Measurements from ENCODE around the gene ALAS1. TPM values are rescaled to one million over a fixed set of nuclear protein-coding genes. Genes with fewer than 3 reads are reported as not detected.

The ALAS1 gene
- total RNA-seq, 4 donors from 2014 or later: 61.0 to 99.8 (median 68.4) TPM

- H3K36me3 ChIP-seq: peaks cover 9 to 100% of the 10 kb centered on the region in 2 donors
- intact Hi-C loops (cut with DNase I; ENCODE audit: low total_unique reads) (no loop called here), in situ Hi-C loops (cut with MboI; ENCODE audit: low sequenced_read_pairs in 4 of 4) (no loop called here)
- ATAC-seq (no peak), DNase-seq (no peak)
- H3K27me3 ChIP-seq: no peaks in the 10 kb centered on the region
- H3K4me1 ChIP-seq: no peaks in the 10 kb centered on the region
- no peak for TF ChIP-seq CTCF (IDR thresholded peaks at IDR 0.05 in 4 of 5, conservative IDR thresholded peaks at IDR 0.05 in 1 of 5)
- TF ChIP-seq POLR2A (IDR thresholded peaks at IDR 0.05): no peak
- H3K27ac ChIP-seq: no peak overlapping the region
- no peaks in the 10 kb centered on the region for H3K9me3 ChIP-seq
- H3K4me3 ChIP-seq: no peak overlapping the region
Measured at GRCh38 chr3:52208556-52208955, 10.6 kb downstream of the ALAS1 start.

- DNase-seq (no peak), ATAC-seq (no peak)
- Histone ChIP-seq H3K4me1 (no peaks in the 10 kb centered on the region), H3K36me3 (peaks cover 5 to 100% of the 10 kb centered on the region in 2 donors), H3K27me3 (no peaks in the 10 kb centered on the region), H3K27ac (no peak overlapping the region), H3K9me3 (no peaks in the 10 kb centered on the region), H3K4me3 (no peak overlapping the region)
- in situ Hi-C loops (cut with MboI; ENCODE audit: low sequenced_read_pairs in 4 of 4): no loop called here
- intact Hi-C loops (cut with DNase I; ENCODE audit: low total_unique reads): no loop called here
- TF ChIP-seq POLR2A (IDR thresholded peaks at IDR 0.05) (no peak), CTCF (IDR thresholded peaks at IDR 0.05 in 4 of 5, conservative IDR thresholded peaks at IDR 0.05 in 1 of 5) (no peak)
Measured at GRCh38 chr3:52210037-52210436, 12.1 kb downstream of the ALAS1 start.

- no peaks in the 10 kb centered on the region for H3K27me3 ChIP-seq
- peak in 1 of 2 donors; percentile 47 for ATAC-seq
- no peak overlapping the region for H3K4me3 ChIP-seq
- H3K4me1 ChIP-seq: no peaks in the 10 kb centered on the region
- DNase-seq: no peak
- in situ Hi-C loops (cut with MboI; ENCODE audit: low sequenced_read_pairs in 4 of 4): no loop called here
- H3K36me3 ChIP-seq: peaks cover 5 to 99% of the 10 kb centered on the region in 2 donors
- H3K9me3 ChIP-seq: no peaks in the 10 kb centered on the region
- no peak for TF ChIP-seq CTCF (IDR thresholded peaks at IDR 0.05 in 4 of 5, conservative IDR thresholded peaks at IDR 0.05 in 1 of 5)
- TF ChIP-seq POLR2A (IDR thresholded peaks at IDR 0.05): no peak
- no peak overlapping the region for H3K27ac ChIP-seq
- intact Hi-C loops (cut with DNase I; ENCODE audit: low total_unique reads): no loop called here
Measured at GRCh38 chr3:52210550-52211046, 12.6 kb downstream of the ALAS1 start.

- ATAC-seq: no peak
- Histone ChIP-seq H3K9me3 (no peaks in the 10 kb centered on the region), H3K4me1 (peaks cover 2 to 7% of the 10 kb centered on the region in 2 donors), H3K36me3 (peaks cover 5 to 91% of the 10 kb centered on the region in 2 donors), H3K27ac (no peak overlapping the region), H3K4me3 (no peak overlapping the region), H3K27me3 (no peaks in the 10 kb centered on the region)
- no peak for TF ChIP-seq POLR2A (IDR thresholded peaks at IDR 0.05)
- no peak for TF ChIP-seq CTCF (IDR thresholded peaks at IDR 0.05 in 4 of 5, conservative IDR thresholded peaks at IDR 0.05 in 1 of 5)
- DNase-seq: no peak
- intact Hi-C loops (cut with DNase I; ENCODE audit: low total_unique reads) (no loop called here), in situ Hi-C loops (cut with MboI; ENCODE audit: low sequenced_read_pairs in 4 of 4) (no loop called here)
Measured at GRCh38 chr3:52211268-52211891, 13.4 kb downstream of the ALAS1 start.

All from gastrocnemius medialis (tissue), 4 donors.